SU-DHL-6 (cell line): ENCODE measurements around the gene CACNB4.

ENCODE experiments used
- H2AFZ ChIP-seq: fragments of 200-600 bp; sonication (generic); 2 replicates; pipeline ENCODE4 v1.6.1; 2014; ENCODE audit warnings: low read depth, mild to moderate bottlenecking, moderate library complexity, mixed read lengths, antibody characterized with exemption, low read length; ENCODE audit not compliant: severe bottlenecking
- H3F3A ChIP-seq: fragments of 200-600 bp; shearing (Covaris generic); 2 replicates; pipeline ENCODE4 v1.6.0; 2016; ENCODE audit warnings: antibody characterized with exemption, mild to moderate bottlenecking; ENCODE audit not compliant: insufficient read depth
- H3K27ac ChIP-seq: fragments of 200-600 bp; sonication (generic); 2 replicates; pipeline ENCODE4 v1.5.1; 2016; ENCODE audit warnings: low read depth, mild to moderate bottlenecking, low read length, moderate library complexity, mixed read lengths
- H3K27me3 ChIP-seq: fragments of 200-600 bp; sonication (generic), shearing (Covaris generic); 2 replicates; pipeline ENCODE4 v1.6.0; 2014; ENCODE audit warnings: mild to moderate bottlenecking, low read length
- H3K36me3 ChIP-seq: fragments of 200-600 bp; sonication (generic); 2 replicates; pipeline ENCODE4 v1.6.1; 2014; ENCODE audit warnings: mild to moderate bottlenecking, low read length, mixed read lengths
- H3K4me2 ChIP-seq: fragments of 300-600, 200-600 bp; shearing (Covaris generic), sonication (generic); 2 replicates; pipeline ENCODE4 v1.6.0; 2014; ENCODE audit warnings: low read length, low read depth, mild to moderate bottlenecking; ENCODE audit not compliant: poor library complexity, severe bottlenecking
- H3K4me3 ChIP-seq: fragments of 200-600 bp; sonication (generic); 2 replicates; pipeline ENCODE4 v1.5.1; 2014; ENCODE audit warnings: antibody characterized with exemption, low read length, mild to moderate bottlenecking, mixed read lengths; ENCODE audit not compliant: insufficient read depth, poor library complexity, severe bottlenecking
- H3K79me2 ChIP-seq: fragments of 200-600 bp; sonication (generic); 2 replicates; pipeline ENCODE4 v1.6.1; 2014; ENCODE audit warnings: mild to moderate bottlenecking, low read length, moderate library complexity; ENCODE audit not compliant: insufficient read depth
- H3K9ac ChIP-seq: fragments of 200-600 bp; sonication (generic); 2 replicates; pipeline ENCODE4 v1.7.0; 2014; ENCODE audit warnings: mild to moderate bottlenecking, low read length
- H3K9me2 ChIP-seq: fragments of 200-600 bp; sonication (generic); replicated peaks from 2 replicates; pipeline ENCODE4 v1.6.1; 2014; ENCODE audit warnings: low read length; ENCODE audit not compliant: insufficient read depth
- H3K9me3 ChIP-seq: fragments of 200-600 bp; sonication (generic); 2 replicates; pipeline ENCODE4 v1.6.1; 2014; ENCODE audit warnings: low read length, mixed read lengths; ENCODE audit not compliant: insufficient read depth
- H4K20me1 ChIP-seq: fragments of 200-600 bp; sonication (generic); 2 replicates; pipeline ENCODE4 v1.6.1; 2014; ENCODE audit warnings: low read depth, mild to moderate bottlenecking, antibody characterized with exemption, low read length, moderate library complexity, mixed read lengths
- CTCF ChIP-seq: fragments of 200-600 bp; sonication (generic); IDR thresholded peaks from one replicate; pipeline ENCODE4 v1.5.1; 2017; ENCODE audit warnings: antibody characterized with exemption, mild to moderate bottlenecking, low read length, moderate library complexity; ENCODE audit not compliant: insufficient read depth, poor library complexity, severe bottlenecking
- EZH2phosphoT487 ChIP-seq: fragments of 200-600 bp; sonication (generic), shearing (Covaris generic); conservative IDR thresholded peaks from 2 replicates; pipeline ENCODE4 v1.6.1; 2018; ENCODE audit warnings: mild to moderate bottlenecking, antibody characterized with exemption, low read length, moderate library complexity, mixed read lengths

CACNB4 gene

GRCh38 chr2:151976945-151977353, 121.9 kb downstream of the CACNB4 start:
- Histone ChIP-seq H3K27me3 (no peaks in the 10 kb centered on the region), H2AFZ (no peak overlapping the region), H3K9me3 (no peaks in the 10 kb centered on the region), H3K9ac (no peak overlapping the region), H3F3A (no peaks in the 10 kb centered on the region), H4K20me1 (no peaks in the 10 kb centered on the region), H3K27ac (no peak overlapping the region), H3K9me2 (no peaks in the 10 kb centered on the region), H3K4me2 (no peak overlapping the region), H3K4me3 (no peak overlapping the region), H3K36me3 (no peaks in the 10 kb centered on the region), H3K79me2 (no peaks in the 10 kb centered on the region)
- TF ChIP-seq EZH2phosphoT487 (no peak), CTCF (no peak)

- no peaks in the 10 kb centered on the region for H3K27me3 ChIP-seq
- no peaks in the 10 kb centered on the region for H3K9me3 ChIP-seq
- H3K79me2 ChIP-seq, result no peaks in the 10 kb centered on the region
- H3K4me3 ChIP-seq, result no peak overlapping the region
- no peak for TF ChIP-seq CTCF
- no peak for TF ChIP-seq EZH2phosphoT487
- no peaks in the 10 kb centered on the region for H3K9me2 ChIP-seq
- no peak overlapping the region for H3K4me2 ChIP-seq
- H3K27ac ChIP-seq, result no peak overlapping the region
- no peaks in the 10 kb centered on the region for H4K20me1 ChIP-seq
- H3F3A ChIP-seq, result no peaks in the 10 kb centered on the region
- H2AFZ ChIP-seq, result no peak overlapping the region
- no peaks in the 10 kb centered on the region for H3K36me3 ChIP-seq
- no peak overlapping the region for H3K9ac ChIP-seq
Observed at GRCh38 chr2:151975460-151976414, 123.1 kb downstream of the CACNB4 start.

- no peaks in the 10 kb centered on the region for H3K36me3 ChIP-seq
- no peak overlapping the region for H3K9ac ChIP-seq
- no peak overlapping the region for H3K4me2 ChIP-seq
- no peaks in the 10 kb centered on the region for H3K9me2 ChIP-seq
- H2AFZ ChIP-seq, result no peak overlapping the region
- no peaks in the 10 kb centered on the region for H3K79me2 ChIP-seq
- H3K4me3 ChIP-seq, result no peak overlapping the region
- no peaks in the 10 kb centered on the region for H3K9me3 ChIP-seq
- no peaks in the 10 kb centered on the region for H3F3A ChIP-seq
- H3K27me3 ChIP-seq, result no peaks in the 10 kb centered on the region
- no peaks in the 10 kb centered on the region for H4K20me1 ChIP-seq
- TF ChIP-seq CTCF (no peak), EZH2phosphoT487 (no peak)
- no peak overlapping the region for H3K27ac ChIP-seq
Observed at GRCh38 chr2:151974988-151975387, 123.9 kb downstream of the CACNB4 start.
